Panc1 (cell line): ENCODE results near the gene DGKG.

Experiments used
- CTCF ChIP-seq: fragments of 450-650 bp; IDR thresholded peaks from 2 replicates; pipeline ENCODE4 v1.5.1; 2017; ENCODE audit warnings: mild to moderate bottlenecking
- POLR2AphosphoS5 ChIP-seq: IDR thresholded peaks from 2 replicates; pipeline ENCODE4 v1.6.1; 2012; ENCODE audit warnings: mild to moderate bottlenecking, low read depth, low read length, moderate library complexity
- REST ChIP-seq, 2 experiments: IDR thresholded peaks; 2 replicates each; pipeline ENCODE4 v1.6.1; 2011 to 2012; ENCODE audit warnings: low read depth in 2 of 2, control low read depth in 1 of 2, low read length in 1 of 2, mild to moderate bottlenecking in 1 of 2, moderate library complexity in 1 of 2; ENCODE audit not compliant: insufficient read depth in 1 of 2
- SIN3A ChIP-seq: IDR thresholded peaks from 2 replicates; pipeline ENCODE4 v1.6.1; 2012; ENCODE audit warnings: low read depth, mild to moderate bottlenecking, low read length, moderate library complexity, borderline replicate concordance; ENCODE audit not compliant: insufficient read depth

GRCh38 chr3:186216900-186217819 is 144.9 kb downstream of the DGKG start:
- TF ChIP-seq REST (IDR thresholded peaks at IDR 0.05; ENCODE audit: insufficient read depth in 1 of 2, low read depth in 2 of 2, low read length in 1 of 2) (no peak), CTCF (no peak), POLR2AphosphoS5 (no peak), SIN3A (no peak)
